GM23248 (cell line): ENCODE measurements around the gene COX6B2. TPM values are rescaled to one million over a fixed set of nuclear protein-coding genes. Genes with fewer than 3 reads are reported as not detected.

ENCODE experiments used
- DNase-seq: peaks from one replicate; pipeline ENCODE4 v3.0.0-alpha.2; 2015
- H2AFZ ChIP-seq: fragments of 200-600 bp; sonication (generic); 2 replicates; pipeline ENCODE4 v1.6.1; 2016; ENCODE audit warnings: antibody characterized with exemption
- H3F3A ChIP-seq: fragments of 200-600 bp; sonication (generic); 2 replicates; pipeline ENCODE4 v1.6.1; 2016; ENCODE audit warnings: mild to moderate bottlenecking, antibody characterized with exemption, mixed run types; ENCODE audit not compliant: insufficient read depth
- H3K27ac ChIP-seq: fragments of 200-600 bp; sonication (generic); 2 replicates; pipeline ENCODE4 v1.5.1; 2016; ENCODE audit warnings: mild to moderate bottlenecking
- H3K27me3 ChIP-seq: fragments of 200-600 bp; sonication (generic); replicated peaks from 2 replicates; pipeline ENCODE4 v1.6.1; 2016; ENCODE audit warnings: mild to moderate bottlenecking; ENCODE audit not compliant: insufficient read depth
- H3K36me3 ChIP-seq: fragments of 200-600 bp; sonication (generic); 2 replicates; pipeline ENCODE4 v1.6.1; 2016; ENCODE audit warnings: low read depth, mild to moderate bottlenecking
- H3K4me1 ChIP-seq: fragments of 200-600 bp; sonication (generic); 2 replicates; pipeline ENCODE4 v1.6.1; 2016; ENCODE audit warnings: mild to moderate bottlenecking; ENCODE audit not compliant: insufficient read depth
- H3K4me2 ChIP-seq: fragments of 200-600 bp; sonication (generic); one replicate; pipeline ENCODE4 v1.6.1; 2016; ENCODE audit warnings: mild to moderate bottlenecking; ENCODE audit not compliant: unreplicated experiment
- H3K4me3 ChIP-seq: fragments of 200-600 bp; sonication (generic); 2 replicates; pipeline ENCODE4 v1.5.1; 2016; ENCODE audit warnings: mild to moderate bottlenecking
- H3K79me2 ChIP-seq: fragments of 200-600 bp; sonication (generic); 2 replicates; pipeline ENCODE4 v1.6.1; 2016; ENCODE audit warnings: mild to moderate bottlenecking; ENCODE audit not compliant: insufficient read depth
- H3K9ac ChIP-seq: fragments of 200-600 bp; sonication (generic); 2 replicates; pipeline ENCODE4 v1.6.1; 2016; ENCODE audit warnings: mild to moderate bottlenecking
- H3K9me2 ChIP-seq: fragments of 200-600 bp; sonication (generic); 2 replicates; pipeline ENCODE4 v1.6.1; 2016; ENCODE audit warnings: mixed run types, mild to moderate bottlenecking, moderate library complexity; ENCODE audit not compliant: insufficient read depth
- H3K9me3 ChIP-seq: fragments of 200-600 bp; sonication (generic); one replicate; pipeline ENCODE4 v1.6.1; 2017; ENCODE audit warnings: low read depth
- H4K20me1 ChIP-seq: fragments of 200-600 bp; sonication (generic); 2 replicates; pipeline ENCODE4 v1.6.0; 2016; ENCODE audit not compliant: insufficient read depth
- EZH2 ChIP-seq: fragments of 200-600 bp; sonication (generic); IDR thresholded peaks from 2 replicates; pipeline ENCODE4 v1.6.1; 2018; ENCODE audit warnings: antibody characterized with exemption, mild to moderate bottlenecking; ENCODE audit not compliant: insufficient read depth, poor library complexity, severe bottlenecking
- EZH2phosphoT487 ChIP-seq: fragments of 200-600 bp; sonication (generic); IDR thresholded peaks from 2 replicates; pipeline ENCODE4 v1.6.1; 2018; ENCODE audit warnings: antibody characterized with exemption, moderate library complexity, mild to moderate bottlenecking, low read depth; ENCODE audit not compliant: insufficient read depth
- WGBS, 2 experiments: methylation state at CpG; one replicate each; pipeline ENCODE4 v1.1.6; 2015 to 2017; ENCODE audit warnings: low lambda C conversion rate in 2 of 2, low coverage in 1 of 2; ENCODE audit errors: missing lambda C conversion rate in 2 of 2; 5-methylcytosine and 5-hydroxymethylcytosine counted together
- in situ Hi-C: fragments of 300-500 bp; cut with MboI; formaldehyde crosslinking; loops from 2 replicates; pipeline ENCODE4 v1.15.0; 2020
- polyA plus RNA-seq: library from polyadenylated mRNA; unstranded; fragments of >200 nt; fragmentation: Nextera tagmentation; extraction: Ambion mirVana; gene quantifications from 2 replicates; pipeline ENCODE4 v1.2.1, GENCODE V29; 2016
- total RNA-seq: library from RNA; depleted of rRNA; stranded (reverse); fragments of >200 nt; shearing (Covaris generic); gene quantifications from 2 replicates; pipeline ENCODE4 v1.2.3, GENCODE V29; 2014

The COX6B2 gene
- total and polyA plus RNA-seq, 2 experiments from 2014 or later = not detected

DNA sequence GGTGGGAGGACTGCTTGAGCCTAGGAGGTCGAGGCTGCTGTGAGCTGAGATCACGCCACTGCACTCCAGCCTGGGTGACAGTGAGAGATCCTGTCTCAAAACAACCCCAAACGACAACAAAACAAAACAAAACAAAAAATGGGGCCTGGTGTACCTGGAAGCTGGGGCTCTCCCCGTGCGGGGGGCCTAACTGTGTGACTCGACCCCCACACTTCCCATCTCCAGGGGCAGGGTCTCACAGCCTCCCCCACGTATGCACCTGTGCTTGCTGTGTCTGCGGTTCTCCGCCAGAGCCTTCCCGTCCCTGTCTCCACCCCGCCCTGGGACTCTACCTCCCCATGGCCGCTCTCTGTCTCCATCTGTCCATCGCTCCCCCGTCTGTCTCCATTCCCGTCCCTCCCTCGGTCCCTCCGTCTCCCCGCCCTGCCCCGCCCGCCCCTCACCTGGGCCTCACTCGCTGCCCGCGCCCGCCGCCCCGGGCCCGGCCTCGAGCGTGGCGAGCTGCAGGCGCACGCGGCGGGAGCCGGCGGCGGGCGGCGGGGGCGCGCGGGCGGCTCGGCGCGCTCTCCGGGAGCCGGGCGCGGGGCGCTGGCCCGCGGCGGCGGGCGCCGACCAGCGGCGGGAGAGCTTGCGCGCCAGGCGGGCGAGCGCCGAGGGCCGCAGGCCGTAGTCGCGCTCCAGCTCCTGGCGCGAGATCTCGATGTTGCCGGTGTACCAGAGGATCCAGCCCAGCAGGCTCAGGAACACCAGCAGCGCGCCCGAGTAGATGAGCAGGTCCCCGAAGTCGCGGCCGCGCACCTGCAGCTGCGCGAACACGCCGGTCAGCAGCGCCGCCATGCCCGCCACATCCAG, 29.0 kb upstream of the COX6B2 start:
- H3K9me2 ChIP-seq = no peaks in the 10 kb centered on the region
- H3K9ac ChIP-seq = peak overlapping the region; percentile 47
- TF ChIP-seq EZH2phosphoT487 = no peak
- TF ChIP-seq EZH2 = no peak
- peaks cover 12% of the 10 kb centered on the region; the same call in 1 of the 2 replicates for H4K20me1 ChIP-seq
- no peak overlapping the region for H3K27ac ChIP-seq
- in situ Hi-C loops = no loop called here
- peak; percentile 86 for DNase-seq
- H3F3A ChIP-seq = peaks cover 4% of the 10 kb centered on the region; the same call in 1 of the 2 replicates
- peak overlapping the region; percentile 94 for H3K4me3 ChIP-seq
- peak overlapping the region; percentile 91 for H2AFZ ChIP-seq
- H3K4me2 ChIP-seq = peak overlapping the region; percentile 62
- peaks cover 27% of the 10 kb centered on the region for H3K79me2 ChIP-seq
- no peaks in the 10 kb centered on the region for H3K9me3 ChIP-seq
- no peaks in the 10 kb centered on the region for H3K27me3 ChIP-seq
- WGBS, 2 experiments = 5 to 6% methylated on average over 57 to 87 of the region's 88 CpGs
- peaks cover 16% of the 10 kb centered on the region; the same call in 1 of the 2 replicates for H3K36me3 ChIP-seq
- H3K4me1 ChIP-seq = peaks cover 27% of the 10 kb centered on the region

DNA sequence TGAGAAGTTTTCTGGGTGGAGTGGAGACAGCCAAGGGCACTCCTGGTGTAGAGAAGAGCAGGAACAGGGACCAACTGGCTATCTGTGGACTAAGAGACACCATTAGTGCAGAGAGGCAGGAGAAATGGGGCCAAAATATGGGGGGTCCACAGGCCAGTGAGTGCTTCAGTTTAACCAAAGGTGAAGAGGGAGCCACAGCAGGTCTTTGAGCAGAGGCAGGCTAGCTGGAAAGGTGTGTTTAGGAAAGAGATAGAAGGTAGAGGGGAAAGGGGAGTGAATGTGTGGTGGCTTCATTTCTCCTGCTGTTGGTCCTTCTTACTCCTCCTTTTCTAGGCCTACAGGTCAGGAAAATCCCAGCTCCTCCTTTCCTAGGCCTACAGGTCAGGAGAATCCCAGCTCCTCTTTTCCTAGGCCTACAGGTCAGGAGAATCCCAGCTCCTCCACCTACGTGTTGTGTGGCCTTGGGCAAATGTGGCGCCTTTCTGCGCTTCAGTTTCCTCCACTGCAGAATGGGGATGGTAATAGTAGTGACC, 28.1 kb upstream of the COX6B2 start:
- Histone ChIP-seq H3K9ac (no peak overlapping the region), H2AFZ (no peak overlapping the region), H3K27me3 (no peaks in the 10 kb centered on the region), H3K27ac (no peak overlapping the region), H3K4me3 (no peak overlapping the region), H3K79me2 (peaks cover 18% of the 10 kb centered on the region), H3K4me1 (peaks cover 18% of the 10 kb centered on the region), H3K36me3 (peaks cover 9% of the 10 kb centered on the region; the same call in 1 of the 2 replicates), H4K20me1 (peaks cover 9% of the 10 kb centered on the region; the same call in 1 of the 2 replicates), H3F3A (no peaks in the 10 kb centered on the region), H3K9me2 (no peaks in the 10 kb centered on the region), H3K9me3 (no peaks in the 10 kb centered on the region), H3K4me2 (no peak overlapping the region)
- in situ Hi-C loops = no loop called here
- WGBS, 2 experiments = 100% methylated on average over 3 of the region's 3 CpGs
- DNase-seq = no peak
- TF ChIP-seq EZH2phosphoT487 = no peak

DNA sequence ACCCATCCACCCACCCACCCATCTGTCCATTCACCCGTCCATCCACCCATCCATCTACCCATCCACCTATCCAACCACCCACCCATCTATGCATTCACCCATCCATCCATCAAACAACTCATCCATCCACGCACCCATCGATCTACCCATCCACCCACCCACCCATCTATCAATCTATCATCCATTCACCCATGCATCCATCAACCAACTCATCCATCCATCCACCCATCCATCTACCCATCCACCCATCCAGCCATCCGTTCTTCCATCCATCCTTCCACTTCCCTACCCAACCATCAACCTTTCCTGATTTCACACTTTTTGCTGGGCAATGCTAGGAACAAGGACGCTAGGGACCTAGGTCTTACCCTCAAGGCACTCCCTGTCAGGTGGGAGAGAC, 27.5 kb upstream of the COX6B2 start:
- WGBS, 2 experiments = 93 to 96% methylated on average over 4 to 5 of the region's 5 CpGs
- in situ Hi-C loops = no loop called here

GRCh38 chr19:55379174-55379573, 24.7 kb upstream of the COX6B2 start:
- Histone ChIP-seq H3K27ac (no peak overlapping the region), H3K9me2 (no peaks in the 10 kb centered on the region), H3K79me2 (no peaks in the 10 kb centered on the region), H2AFZ (no peak overlapping the region), H3K36me3 (no peaks in the 10 kb centered on the region), H3K9me3 (no peaks in the 10 kb centered on the region), H3F3A (no peaks in the 10 kb centered on the region), H4K20me1 (no peaks in the 10 kb centered on the region), H3K9ac (no peak overlapping the region), H3K4me3 (no peak overlapping the region), H3K27me3 (no peaks in the 10 kb centered on the region), H3K4me1 (peaks cover 9% of the 10 kb centered on the region), H3K4me2 (no peak overlapping the region)
- WGBS, 2 experiments = 66% methylated on average over 10 of the region's 11 CpGs
- DNase-seq = no peak
- TF ChIP-seq EZH2phosphoT487 = no peak
- no peak for TF ChIP-seq EZH2
- in situ Hi-C loops = no loop called here

More for the DNA sequence above, 27.5 kb upstream of the COX6B2 start:
- Histone ChIP-seq H3K4me1 (peaks cover 13% of the 10 kb centered on the region), H3K4me2 (no peak overlapping the region), H3K4me3 (no peak overlapping the region), H3K9me2 (no peaks in the 10 kb centered on the region), H3F3A (no peaks in the 10 kb centered on the region), H3K79me2 (peaks cover 12% of the 10 kb centered on the region), H3K9ac (no peak overlapping the region), H3K9me3 (no peaks in the 10 kb centered on the region), H3K27ac (no peak overlapping the region), H4K20me1 (peaks cover 4% of the 10 kb centered on the region; the same call in 1 of the 2 replicates), H3K36me3 (peaks cover 4% of the 10 kb centered on the region; the same call in 1 of the 2 replicates), H2AFZ (no peak overlapping the region), H3K27me3 (no peaks in the 10 kb centered on the region)
- DNase-seq = no peak
- TF ChIP-seq EZH2phosphoT487 (no peak), EZH2 (no peak)
